ENCODE results near the gene LRBA. TPM values are rescaled to one million over a fixed set of nuclear protein-coding genes. Genes with fewer than 3 reads are reported as not detected.
A peak's percentile ranks its signal among the peaks of the same experiment; 100 is the strongest.

LRBA gene
- polyA plus RNA-seq, 4 donors, result 56.5 to 78.7 (median 64.2) TPM

DNA sequence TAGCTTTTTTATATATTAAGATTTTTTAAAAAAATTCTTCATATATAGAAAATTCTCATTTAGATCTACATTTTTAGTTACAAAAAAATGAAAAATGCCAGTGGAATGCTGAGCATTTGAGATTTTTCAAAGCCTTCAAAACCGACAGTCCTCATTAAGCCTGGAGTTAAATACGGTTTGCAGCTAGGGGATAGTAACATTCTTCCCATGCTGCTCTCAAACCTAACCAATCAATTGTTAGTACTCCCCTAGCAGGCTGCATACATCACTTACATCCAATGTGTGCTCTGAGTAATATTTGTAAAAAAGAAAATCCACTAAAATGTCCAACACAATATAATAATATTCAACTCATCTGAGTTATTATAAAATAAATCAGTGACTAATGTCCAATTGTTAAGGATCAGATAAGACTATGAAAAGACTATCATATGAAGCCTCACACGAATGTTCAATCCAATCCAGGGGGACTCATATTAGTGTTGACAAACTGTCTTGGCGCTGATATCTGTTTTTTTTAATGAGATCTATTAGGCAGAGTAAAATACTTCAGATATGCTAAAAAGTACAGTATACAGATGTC, 660.8 kb downstream of the LRBA start:
- no peak for DNase-seq (ENCODE audit: low read depth in 4 of 4, low spot score in 2 of 4)

DNA sequence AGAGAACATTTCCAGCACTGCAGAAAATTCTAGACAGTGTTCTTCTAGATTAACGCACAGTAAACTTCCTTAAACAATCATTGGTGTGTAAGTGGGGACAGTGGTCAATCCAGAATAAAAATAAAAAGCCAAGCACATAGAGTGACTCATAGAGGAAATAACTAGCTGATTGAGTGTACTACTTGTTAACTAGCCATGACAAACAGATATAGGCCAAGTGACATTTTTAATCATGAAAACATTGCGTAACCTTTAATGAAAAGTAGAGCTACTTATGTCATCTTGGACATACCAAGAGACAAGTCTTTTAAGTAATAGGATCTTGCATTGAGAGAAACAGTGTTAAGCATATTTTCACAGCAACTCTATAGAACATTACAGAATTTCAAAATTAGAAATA, 667.0 kb downstream of the LRBA start:
- DNase-seq (ENCODE audit: low read depth in 4 of 4, low spot score in 2 of 4), result no peak

DNA sequence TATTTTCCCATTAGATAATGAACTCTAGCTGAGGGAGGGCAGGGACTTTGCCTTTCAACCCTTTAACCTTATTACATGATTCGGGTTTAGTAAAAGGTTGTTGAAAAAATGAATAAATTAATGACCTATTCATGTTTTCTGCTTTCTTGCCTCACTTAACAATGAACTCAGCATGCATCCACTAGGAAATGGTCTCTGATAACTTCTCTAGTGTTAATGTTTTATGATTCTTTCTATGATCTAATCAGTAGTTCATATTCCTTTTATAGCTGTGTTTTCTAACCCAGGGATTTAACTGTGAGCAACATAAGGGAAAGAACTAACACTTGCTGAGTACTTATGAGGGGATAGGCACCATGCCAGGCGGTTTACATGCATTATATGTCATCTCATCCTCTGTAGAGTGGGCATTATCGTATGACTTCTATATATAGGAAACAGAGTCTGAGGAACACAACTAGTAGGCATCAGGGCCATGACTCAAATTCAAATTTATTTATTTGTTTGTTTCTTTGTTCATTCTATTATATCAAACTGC, 669.8 kb downstream of the LRBA start:
- DNase-seq (ENCODE audit: low read depth in 4 of 4, low spot score in 2 of 4), result no peak

DNA sequence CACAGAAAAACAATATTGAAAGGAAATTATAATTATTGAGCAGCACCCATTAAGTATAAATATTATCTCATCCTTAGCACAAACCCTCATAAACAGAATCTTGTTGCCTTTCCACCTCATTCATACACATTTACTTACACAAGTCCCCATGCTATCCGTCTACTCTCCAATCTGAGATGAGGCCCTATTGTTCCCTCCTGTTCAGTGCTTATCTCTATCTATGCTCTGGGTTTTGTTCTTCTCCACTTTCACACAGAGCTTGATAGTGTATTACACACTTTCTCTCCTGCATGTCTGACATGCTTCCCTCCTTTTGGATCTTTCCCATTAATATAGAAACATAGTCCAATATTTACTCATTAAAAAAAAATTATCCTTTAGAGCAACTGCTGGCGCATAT, 671.3 kb downstream of the LRBA start:
- no peak for DNase-seq (ENCODE audit: low read depth in 4 of 4, low spot score in 2 of 4)

DNA sequence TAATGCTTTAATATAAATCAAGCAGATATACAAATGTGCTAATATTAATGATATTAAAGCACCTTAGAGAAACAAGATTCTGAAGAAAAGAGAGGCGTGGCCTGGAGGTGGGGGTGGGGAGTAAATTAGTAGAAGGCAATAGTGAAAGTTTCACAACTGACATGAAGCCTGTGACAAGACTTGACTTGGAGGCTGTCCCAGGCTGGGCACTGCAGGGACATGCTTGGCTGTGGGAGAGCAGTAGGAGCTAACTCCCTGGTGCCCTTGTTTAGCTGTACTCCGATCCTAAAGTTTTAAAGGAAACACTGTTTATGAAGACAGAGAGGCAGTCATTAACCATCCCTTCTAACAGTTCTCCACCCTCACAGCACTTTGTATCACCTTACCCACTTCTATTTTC, 672.1 kb downstream of the LRBA start:
- DNase-seq (ENCODE audit: low read depth in 4 of 4, low spot score in 2 of 4), result no peak

DNA sequence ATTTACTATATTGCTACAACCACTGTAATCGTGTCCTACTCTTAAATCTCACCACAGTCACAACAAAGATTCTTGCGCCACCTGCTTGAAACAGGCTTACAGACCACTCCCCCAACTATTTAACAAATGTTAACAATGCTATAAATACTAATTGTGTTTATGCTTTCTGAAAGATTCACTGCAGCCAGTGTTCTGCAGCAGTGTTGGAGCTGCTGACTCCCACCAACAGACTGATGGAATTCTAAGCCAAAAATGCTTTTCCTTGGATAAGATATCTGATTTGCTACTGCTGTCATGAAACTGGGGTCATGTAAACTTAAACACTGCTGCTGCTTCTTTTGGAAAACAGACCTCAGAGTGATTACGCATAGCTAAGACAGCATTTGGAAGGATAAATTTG, 677.4 kb downstream of the LRBA start:
- DNase-seq (ENCODE audit: low read depth in 4 of 4, low spot score in 2 of 4), result peak in 3 of 4 donors; percentile 25 to 46 (median 31)

DNA sequence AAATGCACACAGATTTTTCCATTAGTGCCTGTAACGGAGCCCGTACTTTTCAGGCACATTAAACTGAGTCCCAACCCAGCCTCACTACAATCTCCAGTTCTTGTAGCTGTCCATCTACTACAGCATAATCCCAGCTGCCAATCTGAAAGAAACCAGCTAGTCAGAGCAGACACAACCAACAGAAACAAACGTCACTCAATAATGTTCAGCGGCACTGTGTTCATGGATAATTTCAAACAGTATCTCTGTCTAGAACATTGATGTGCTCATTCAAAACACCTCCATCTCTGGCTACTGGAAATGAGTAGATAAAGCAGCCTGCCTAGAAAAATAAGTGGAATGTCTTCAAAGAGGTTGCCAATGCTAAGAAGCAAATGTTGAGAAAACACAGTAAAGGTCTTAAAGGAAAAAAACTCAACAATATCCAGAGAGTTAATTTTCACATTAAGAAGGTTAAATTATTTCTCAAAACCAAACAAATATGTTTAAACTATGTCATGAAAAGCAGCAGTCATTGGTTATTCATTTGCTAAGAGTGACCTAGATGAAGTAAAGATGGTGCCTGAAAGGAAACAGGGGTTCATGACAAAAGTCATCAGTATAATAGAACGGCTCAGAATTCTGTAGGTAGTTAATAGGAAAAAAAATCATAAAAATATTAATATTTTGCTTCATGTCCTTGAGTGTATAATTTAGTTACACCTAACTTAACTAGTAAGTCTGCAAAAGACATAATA, 678.2 kb downstream of the LRBA start:
- no peak for DNase-seq (ENCODE audit: low read depth in 4 of 4, low spot score in 2 of 4)

DNA sequence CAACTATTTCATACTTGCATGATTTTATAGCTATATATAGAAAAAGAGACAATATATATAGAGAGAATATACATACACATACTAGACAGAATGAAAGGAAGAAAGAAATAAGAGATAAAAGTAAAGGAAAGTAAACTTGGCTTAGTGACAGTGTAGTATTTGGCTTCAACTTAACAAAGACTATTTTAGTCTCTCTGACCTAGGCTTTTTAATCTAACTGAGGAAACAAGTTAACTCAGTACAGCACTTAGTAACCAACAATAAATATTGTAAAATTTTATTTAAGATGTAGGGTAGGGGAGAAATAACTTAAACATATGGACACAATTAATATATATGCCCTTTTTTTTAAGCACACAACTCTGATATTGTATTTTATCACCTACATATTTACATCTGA, 682.1 kb downstream of the LRBA start:
- no peak for DNase-seq (ENCODE audit: low read depth in 4 of 4, low spot score in 2 of 4)

DNA sequence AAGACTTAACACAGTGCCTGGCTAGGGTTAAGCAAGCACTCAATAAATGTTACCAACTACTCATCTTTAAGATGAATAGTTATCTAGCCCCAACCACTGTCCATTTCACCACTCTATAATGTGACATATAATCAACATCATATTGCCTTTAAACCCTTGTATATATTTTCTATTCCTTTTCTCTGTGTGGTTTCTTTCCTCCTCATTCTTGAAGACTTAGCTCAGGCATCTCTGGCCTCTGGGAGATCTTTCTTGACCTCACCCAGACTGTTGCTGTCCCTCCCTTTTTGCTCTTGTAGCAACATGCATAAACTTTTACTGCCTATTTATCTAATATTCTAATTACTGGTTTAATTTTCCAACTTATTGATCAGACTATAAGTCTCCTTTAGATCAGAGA, 683.0 kb downstream of the LRBA start:
- DNase-seq (ENCODE audit: low read depth in 4 of 4, low spot score in 2 of 4), result no peak

DNA sequence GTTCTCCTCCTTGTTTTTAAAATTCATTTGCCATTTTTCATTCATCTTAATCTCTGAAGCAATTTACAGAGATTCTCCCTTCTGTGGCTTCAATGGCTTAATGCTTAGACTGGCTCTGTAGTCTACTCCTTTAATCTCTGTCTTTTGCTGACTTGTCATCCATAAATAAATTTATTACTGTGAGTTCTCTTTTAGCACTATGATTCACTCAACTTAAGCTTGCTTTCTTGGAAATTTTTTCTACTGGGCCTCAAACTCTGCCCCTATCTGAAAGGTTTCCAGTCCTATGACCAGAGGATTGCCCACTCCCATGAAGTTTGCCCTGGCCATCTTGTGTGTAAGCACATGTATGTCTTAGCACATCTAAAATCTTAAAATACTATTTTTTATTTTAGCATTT, 685.7 kb downstream of the LRBA start:
- no peak for DNase-seq (ENCODE audit: low read depth in 4 of 4, low spot score in 2 of 4)

DNA sequence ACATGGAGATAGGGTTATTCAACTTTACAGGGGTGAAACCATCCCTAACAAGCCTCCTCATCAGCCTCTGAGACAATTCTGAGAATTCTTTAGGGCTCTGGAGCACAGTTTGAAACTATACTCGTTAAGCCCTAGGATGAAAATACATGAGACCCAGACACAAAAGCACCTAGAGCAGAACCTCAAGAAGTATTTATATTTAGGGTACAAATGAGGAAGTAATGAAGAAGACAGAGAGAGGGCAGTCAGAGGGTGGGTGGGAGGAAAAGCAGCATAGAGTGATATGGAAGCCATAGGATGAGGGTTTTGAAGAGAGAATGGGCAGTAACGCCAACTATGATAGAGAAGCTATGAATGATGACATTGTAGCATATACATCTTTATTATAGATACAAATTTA, 686.6 kb downstream of the LRBA start:
- no peak for DNase-seq (ENCODE audit: low read depth in 4 of 4, low spot score in 2 of 4)

DNA sequence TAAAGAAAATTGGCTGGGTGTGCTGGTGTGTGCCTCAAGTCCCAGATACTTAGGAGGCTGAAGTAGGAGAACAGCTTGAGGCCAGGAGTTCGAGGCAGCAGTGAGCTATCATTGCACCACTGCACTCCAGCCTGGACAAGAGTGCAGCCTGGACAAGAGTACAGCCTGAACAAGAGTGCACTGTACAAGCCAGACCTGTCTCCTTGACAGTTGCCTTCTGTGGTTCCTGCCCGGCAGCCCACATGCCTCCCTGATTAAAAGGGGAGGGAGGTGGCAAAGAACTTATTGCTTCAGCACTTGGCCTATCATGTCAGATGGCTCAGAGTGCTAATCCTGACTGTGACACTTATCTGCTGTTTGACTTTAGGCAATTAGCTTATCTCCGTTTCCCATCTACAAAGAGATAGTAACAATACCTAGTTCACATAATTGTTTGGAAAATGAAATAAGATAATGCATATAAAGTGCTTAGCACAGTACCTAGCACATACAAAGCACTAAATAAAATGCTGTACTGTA, 687.8 kb downstream of the LRBA start:
- DNase-seq (ENCODE audit: low read depth in 4 of 4, low spot score in 2 of 4), result no peak

DNA sequence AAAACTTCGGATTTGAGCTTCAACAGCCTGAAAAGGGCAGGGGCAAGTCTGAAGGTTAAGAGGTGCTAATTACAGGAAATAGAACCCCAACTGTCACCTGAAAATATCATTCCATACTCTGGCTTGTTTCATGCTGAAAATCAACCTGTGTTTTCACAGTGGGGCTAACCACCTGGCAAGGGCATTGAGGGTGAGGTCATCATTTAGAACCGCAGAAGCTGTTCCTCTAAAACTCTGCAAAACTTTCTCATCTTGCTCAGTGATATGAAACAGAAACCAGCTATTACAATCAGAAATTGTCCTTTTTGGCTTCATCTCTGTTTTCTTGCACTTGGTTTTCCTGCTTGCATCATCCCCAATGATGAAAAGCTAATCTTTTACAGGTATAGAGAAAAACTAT, 689.2 kb downstream of the LRBA start:
- DNase-seq (ENCODE audit: low read depth in 4 of 4, low spot score in 2 of 4), result no peak

DNA sequence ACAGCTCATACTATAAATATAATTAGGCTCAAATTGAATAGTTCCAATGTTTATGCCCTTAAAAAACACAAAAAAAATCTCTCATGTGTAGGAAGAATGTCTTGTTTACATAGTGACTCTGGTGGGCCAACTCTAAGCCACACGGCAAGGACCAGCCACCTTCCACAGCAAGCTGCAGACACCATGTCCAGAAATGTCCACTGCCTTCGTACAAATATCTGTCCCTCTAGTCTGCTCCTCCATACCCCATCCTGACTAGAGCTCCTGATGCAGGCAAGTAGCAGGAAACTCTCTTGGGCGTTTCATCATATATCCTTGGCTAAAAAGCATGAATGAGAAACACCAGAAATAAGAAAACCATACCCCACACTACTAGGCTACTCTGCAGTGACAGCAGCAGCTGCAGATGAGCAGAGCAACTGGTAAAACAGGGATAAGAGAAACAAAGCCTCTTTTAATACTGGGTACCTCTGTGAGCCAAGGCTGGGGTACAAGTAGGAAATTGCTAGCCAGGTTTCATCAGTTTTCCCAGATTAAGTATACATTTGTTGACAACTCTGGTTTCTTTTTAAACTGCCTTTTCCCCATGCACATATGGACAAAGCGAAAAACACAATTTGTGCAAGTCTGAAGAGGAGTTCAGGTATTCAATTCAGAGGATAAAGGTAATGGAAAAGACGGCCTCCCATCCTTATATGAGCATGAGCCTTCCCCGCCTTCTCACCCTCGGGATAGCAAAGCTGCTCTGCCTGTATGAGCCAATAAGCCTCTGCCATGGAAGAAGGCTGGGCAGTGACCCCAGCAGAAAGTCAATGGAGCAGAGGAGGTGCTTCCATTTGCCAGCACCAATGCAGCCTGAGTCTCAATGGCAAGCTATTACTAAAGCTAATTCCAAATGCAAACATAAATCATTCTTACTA, 691.4 kb downstream of the LRBA start:
- DNase-seq (ENCODE audit: low read depth in 4 of 4, low spot score in 2 of 4), result no peak

DNA sequence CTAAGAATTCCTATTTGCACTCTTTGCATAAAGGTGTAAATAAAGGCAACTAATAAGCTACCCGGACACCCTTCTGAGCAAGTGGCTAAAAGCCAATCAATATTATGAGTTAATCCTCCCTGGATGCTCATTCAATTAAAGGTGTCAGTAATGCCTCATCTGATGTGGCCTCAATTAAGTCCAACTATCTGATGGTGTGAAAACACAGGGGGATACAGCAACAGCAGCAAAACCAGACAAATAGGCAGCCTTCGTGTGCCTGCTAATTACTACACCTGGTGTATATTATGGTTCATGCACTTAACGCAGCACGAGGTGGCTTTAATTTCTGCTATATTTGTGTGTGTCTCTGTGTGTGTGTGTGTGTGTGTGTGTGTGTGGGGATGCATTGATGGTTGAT, 692.4 kb downstream of the LRBA start:
- no peak for DNase-seq (ENCODE audit: low read depth in 4 of 4, low spot score in 2 of 4)

DNA sequence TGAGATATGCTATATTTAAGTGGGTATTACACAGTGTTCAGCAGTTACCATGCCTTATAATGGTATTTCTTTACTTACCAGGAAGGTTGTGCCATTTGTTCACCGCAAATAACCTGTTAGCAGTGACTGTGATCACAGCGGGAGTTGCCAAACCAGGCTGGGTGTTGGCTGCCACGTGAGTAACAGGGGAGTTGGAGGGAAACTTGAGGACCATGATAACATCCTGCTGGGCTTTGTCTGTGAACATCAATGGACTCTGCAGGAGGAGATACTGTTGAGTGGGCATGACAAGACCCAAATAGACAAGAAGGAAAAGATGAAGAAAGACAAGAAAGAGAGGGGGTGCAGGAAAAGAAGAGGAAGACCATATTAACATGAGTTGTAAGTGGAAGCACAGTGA, 694.0 kb downstream of the LRBA start:
- no peak for DNase-seq (ENCODE audit: low read depth in 4 of 4, low spot score in 2 of 4)

DNA sequence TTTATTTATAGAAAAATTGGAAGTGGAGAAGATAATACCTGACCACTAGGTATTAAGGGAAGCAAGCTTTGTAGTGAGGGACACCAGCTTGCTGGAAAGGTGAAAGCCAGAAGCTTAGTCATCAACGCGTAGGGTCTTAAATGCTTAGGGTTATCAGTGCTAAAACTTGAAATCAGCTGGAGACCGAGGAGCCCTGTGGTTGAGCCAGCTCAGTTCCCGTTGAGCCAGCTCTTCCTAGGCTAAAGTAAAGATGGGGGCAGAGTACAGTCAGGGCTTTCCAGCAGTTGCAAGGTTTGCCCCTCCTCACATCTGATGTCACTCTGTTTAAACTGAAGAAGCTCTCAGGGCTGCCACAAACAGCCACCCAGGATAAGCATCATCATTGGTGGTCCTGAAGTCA, 696.1 kb downstream of the LRBA start:
- DNase-seq (ENCODE audit: low read depth in 4 of 4, low spot score in 2 of 4), result no peak

DNA sequence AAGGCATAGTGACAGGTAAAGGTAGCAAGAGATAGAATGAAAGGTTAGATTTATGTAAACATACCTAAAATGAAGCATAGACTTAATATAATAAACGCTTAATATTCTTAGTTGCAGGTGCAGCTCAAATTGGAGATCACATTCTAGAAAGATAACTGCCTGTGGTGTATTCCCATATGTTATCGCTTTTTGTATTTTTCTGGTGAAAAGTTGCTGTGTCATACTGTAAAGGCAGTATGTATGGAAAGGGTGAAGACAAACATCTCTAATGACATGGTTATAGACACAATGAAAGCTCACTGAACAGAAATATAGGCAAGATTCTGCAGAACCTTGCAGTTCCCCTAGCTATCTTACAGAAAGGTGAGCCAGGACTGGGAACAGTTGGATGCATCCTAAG, 696.6 kb downstream of the LRBA start:
- no peak for DNase-seq (ENCODE audit: low read depth in 4 of 4, low spot score in 2 of 4)

DNA sequence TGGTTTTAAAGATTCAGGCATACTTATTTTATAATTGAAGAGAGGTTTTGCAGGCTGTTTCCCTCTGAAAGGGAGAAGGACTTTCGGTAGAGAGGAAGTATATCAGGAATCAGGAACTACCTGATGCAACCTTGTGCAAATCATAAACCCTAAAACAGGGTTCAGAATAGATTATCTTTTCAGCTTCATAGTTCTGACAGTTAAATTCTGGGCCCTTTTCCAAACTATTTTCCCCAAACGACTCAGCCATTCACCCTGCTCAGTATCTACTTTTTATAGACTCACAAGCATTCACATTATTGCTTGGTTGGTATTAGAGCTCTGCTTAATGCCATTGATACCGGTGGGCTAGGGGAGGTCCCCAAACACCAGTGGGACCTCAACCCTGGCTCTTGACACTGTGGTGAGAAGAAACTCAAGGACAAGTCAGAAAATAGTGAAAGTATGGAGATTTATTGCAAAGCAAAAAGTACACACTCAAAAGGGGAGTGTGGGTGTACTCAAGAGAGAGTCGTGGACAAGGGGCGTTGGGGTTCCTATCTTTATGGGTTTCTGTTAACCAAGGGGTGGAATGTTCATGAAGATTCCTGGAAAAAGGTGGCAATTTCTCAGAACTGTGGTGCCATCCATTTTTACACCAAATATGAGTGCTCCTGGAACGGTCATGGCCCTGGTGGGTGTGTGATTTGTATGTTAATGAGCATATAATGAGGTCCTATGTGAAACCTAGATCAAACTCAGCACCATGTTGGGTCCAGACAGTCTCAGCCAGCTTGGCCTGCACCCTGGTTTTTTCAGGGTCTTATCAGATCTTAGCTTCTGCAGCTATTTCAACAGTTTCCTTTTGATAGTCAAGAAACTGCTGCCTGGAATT, 698.5 kb downstream of the LRBA start:
- DNase-seq (ENCODE audit: low read depth in 4 of 4, low spot score in 2 of 4), result no peak

DNA sequence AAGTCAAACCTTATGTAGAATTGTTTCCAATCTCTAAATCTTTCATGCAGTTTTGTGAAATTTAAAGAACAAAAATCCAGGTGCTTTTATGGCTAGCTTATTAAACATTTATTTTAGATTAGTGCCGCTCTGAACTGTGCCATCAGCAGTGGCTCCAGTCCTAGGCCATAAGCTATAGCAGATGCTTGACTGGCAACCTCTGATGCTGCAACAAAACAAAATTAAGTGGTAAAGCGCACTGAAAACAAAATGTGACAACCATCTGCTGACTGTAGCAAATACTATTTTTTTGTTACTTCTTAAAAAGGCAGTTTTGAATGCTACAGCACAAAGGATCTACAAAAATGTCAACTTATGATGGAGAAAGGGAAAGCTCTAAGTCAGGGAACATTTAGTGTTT, 699.4 kb downstream of the LRBA start:
- no peak for DNase-seq (ENCODE audit: low read depth in 4 of 4, low spot score in 2 of 4)
